Central memory CD4-positive, alpha-beta T cell (primary cell): ENCODE results near the gene CDH26.
"Not testable (repeated sequence)": the region's sequence is repeated elsewhere in the genome, so short reads cannot be mapped to it uniquely, and the experiment has no call there.

Experiments used
- DNase-seq: peaks from one replicate; pipeline ENCODE4 v3.0.0; 2022

CDH26 gene

DNA sequence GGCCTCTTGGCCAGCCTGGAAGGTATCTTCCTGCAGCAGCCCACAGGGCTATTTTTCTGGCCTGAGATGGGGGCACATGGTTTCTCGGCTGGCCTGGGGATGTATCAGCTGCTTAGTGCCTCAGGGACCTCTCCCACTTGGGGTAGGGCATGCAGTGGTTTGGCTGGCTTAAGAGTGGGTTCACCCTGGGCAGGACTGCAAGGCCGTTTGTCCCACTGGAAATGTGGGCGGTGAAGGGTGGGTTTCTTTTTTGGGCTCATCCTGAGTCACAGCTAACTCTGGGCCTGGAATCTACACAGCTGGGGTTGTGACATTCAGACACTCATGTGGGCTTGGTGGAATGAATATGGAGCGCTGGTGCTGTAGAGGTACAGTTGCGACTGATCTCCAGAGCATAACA, 62.0 kb downstream of the CDH26 start:
- DNase-seq, result no peak

DNA sequence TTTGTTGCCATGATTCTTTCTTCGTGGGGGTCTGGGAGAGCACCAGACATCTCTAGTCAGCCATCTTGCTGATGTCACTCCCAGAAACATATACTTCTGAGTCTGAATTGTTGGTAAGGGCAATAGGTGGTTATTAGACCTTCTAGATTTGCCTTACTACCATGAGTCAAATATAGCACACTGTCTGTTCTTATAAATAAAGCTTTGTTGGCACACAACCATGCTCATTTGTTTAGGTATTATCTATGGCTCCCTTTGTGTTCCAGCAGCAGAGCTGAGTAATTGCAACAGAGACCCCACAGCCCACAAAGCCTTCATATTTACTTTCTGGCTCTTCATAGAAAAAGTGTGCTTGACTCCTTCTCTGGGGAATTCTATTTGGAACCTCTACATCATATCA, 62.9 kb downstream of the CDH26 start:
- DNase-seq, result no peak

DNA sequence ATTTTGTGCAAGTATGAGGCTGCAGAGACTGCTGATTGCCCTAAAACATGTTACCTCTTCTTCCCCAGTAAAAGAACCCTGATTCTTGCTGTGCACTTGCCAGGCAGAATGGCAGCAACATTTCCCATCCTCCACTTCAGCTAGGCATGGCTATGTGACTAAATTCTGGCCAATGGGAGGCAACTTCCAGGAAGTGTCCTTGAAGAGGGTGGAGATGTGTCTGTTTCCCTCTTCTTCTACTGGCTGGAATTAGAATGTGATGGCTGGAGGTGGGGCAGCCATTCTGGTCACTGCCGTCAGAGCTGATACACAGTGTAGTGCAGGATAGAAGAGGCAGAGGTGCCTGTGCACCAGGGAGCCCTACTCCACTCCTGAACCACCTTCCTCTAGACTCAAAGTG, 64.6 kb downstream of the CDH26 start:
- no peak for DNase-seq

DNA sequence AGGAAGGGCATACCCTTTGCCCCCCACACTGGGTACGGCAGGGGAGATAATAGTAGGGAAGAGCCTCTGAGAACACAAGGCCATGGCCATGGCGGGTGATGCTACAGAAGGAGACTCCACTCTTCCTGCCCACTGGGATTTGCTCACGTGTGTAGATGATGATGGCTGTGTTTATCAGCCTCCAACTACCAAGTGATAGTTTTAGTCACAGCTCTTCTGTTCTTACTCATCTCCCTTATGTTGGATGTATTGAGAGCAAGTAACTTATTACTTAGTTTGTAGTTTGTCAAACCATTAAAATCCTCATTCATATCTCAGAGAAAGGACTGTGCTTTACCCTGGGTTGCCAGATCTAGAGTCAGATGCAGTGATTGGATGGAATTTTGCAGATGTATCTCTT, 66.0 kb downstream of the CDH26 start:
- no peak for DNase-seq

DNA sequence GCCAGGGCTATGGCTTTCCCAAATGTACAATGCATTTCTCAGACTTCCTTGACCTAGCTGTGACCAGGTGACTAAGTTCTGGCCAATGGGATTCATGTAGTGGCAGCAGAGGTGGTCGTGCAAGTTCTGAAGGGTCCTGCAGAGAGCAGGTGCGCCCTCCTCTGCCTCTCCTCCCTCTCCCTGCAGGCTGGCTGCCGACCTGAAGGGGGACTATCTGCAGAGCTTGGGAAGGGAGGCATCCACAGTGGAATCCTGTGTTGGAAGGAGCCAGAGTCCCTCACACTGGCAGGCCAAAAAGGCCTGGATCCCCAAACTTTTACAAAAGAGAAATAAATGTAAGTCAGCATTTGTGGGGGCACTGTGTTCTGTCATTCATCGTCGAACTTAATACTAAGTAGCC, 66.6 kb downstream of the CDH26 start:
- DNase-seq, result no peak

DNA sequence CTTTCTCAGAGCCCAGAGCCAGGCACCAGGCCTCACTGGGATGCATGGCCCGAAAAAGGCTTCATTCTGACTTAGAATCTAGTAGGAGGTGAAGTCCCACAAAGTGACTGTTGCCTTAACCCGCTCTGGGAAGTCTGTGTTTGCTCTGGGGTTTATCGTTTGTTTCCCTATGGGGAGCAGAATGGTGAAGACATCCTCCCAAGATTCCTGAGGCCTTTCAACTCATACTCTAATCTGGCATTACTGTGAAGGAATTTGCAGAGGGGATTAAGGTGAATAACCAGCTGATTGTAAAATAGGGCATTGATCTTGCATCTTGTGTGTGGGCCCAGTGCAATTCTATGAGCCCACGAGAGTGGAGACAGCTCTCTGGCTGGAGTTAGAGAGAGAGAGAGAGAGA, 67.8 kb downstream of the CDH26 start:
- no peak for DNase-seq

DNA sequence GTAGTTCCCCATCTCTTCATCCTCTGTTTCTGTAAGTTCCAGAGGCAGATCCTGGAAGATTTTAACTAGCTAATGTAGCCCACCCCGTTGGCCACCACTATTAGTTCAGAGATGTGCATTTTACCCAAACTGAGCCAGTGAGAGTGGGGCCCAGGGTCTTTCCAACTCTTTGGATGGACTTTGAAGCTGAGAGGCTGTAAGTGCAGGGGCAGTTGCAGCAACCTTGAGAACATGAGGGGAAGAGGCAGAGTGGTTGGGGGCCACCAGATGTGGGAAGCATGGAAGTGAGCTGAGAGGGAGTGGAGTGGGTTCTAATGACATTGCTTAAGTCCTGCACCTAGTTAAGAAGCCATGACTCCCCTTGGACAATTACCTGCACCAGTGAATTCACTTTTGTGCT, 72.2 kb downstream of the CDH26 start:
- no peak for DNase-seq

DNA sequence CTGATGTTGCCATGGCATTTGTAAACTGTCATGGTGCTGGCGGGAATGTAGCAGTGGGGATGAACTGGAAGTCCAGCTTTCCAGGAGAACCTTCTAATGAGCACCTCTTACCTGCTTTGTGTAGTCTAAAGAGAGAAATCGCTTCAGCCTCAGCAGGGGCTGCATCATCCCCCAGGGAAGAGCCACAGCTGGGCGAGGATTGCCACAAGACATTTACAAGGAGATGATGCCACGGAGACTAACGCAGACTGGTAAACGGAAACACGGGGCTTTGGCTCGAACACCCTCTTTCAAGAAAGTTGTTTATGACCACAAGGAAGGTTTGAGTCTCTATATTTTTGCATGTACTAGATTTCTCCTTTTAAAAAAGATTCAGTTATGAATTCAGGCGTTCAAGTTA, 72.9 kb downstream of the CDH26 start:
- no peak for DNase-seq

DNA sequence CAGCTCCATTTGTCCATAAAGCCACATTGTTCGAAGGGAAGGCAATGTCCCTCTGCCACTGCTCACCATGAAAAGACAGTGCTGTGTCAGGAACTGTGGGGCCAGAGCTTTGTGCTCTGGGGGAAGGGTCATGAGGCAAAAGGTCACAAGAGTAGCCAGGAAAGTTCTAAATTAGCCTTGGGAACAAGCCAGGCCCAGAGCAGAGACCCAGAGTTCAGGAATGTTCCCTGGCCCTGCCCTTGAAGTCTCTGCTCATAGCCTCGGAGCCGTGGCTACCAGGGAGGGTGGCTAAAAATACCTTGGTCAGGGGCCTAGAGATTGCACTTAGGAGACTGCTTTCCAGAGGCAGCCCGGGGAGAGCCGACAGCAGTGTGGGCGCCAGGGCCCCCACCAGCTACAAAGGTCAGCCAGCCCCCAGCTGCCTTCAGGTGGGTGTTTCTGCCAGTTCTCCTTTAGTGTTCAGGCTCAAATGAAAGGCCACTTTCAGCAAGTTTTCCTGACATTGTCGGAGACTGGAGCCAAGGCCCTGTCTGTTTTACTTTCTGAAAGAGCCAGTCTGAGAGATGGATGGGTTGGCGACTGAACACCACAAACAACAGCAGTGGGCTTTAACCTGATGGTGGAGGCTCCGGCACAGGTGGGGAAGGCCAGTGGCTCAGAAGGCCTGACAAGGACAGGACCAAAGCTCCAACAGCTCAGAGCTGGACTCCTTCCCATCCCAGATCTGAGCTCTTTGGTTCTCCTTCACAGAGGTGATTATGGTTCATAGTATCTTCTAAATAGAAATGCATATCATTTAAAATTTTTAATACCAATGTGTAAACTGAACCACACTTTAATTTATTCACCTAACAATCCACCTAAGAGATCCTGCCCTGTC, 76.2 kb downstream of the CDH26 start:
- DNase-seq, result no peak

DNA sequence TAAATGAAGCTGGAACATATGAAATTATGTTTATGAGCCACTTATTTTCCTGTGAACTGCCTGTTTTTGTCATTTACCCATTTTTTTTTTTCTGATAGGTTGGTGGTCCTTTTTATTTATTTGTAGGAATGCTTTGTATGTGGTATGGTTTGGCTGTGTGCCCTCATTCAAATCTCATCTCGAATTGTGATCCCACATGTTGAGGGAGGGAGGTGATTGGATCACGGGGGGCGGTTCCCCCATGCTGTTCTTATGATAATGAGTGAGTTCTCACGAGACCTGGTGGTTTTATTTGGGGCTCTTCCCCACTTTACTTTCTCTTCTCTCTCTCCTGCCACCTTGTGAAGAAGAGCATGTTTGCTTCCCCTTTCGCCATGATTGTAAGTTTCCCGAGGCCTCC, 77.3 kb downstream of the CDH26 start:
- no peak for DNase-seq

DNA sequence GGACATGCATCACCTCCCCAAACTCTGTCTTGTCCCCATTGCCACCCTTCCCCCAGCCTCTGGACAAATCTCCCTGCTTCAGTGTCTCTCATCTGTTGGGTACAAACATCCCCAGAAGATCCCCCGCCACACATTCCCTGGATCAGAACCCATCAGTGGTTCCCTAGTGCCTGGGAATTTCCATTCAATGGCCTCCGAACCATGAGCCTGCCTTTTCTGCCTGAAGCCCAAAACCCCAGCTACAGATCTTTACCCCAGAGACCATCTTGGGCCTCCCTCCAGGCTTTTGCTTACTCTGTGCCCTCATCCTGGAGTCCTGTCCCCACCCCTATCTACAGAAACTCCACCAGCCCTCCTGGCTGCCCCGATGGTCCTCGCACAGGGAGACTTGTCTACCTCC, 78.1 kb downstream of the CDH26 start:
- no peak for DNase-seq

DNA sequence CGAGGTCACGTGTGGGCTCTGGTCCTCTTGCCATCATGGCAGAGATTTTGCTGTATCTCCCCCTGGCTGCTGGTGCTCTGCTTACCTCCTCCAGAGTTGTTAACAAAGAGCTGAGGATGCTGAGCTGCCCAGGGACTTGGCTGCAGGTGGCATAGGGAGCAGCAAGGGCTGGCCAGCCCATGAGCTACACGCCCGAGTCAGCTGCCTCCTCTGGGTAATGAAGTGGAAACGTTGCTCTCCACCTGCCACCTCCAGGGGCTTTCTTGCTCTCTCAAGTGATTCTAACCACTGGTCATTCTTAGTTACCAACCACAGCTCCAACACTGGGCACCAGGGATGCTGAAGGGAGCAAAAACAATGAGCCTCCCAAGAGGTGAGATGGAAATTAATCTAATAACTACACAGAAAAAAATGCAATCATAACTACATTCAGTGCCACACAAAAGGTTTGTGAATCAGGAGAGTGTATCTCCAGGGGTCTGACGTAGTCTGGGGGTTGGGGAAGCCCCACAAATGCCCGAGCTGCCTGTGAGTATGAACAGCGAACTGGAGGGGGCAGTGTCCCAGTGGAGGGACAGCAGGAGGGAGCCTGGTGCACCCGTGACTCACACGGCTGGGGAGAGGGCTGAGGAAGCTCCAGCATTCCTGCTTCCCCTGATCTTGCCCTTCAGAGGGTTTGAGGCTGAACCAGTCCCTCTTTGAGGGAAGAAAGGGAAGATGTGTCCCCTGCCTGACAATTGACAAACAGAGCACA, 78.7 kb downstream of the CDH26 start:
- DNase-seq, result no peak

DNA sequence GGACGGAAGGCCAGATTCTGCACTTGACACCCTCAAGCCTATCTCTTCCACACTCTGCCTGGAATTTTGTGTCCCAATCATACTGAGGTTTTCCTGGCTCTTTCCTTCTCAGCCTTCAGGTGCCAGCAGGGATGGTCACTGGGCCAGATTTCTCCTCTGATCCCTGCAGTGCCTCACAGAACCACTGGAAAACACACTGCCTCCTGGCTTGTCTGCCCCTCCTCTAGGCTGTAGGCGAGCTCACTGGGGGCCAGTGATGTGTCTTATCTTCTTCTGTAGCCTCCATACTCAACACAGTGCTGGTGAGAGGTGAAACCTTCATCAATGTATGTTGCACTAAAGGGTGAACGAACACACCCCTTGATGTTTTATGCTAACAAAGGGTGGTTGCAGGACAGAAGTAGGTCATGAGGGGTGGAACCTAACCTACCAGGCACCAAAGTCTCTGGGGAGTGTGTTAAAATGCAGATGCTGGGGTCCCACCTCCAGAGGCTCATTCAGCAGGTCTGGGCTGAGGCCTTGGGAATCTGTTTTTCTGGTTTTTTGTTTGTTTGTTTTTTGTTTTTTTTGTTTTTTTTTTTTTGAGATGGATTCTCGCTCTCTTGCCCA, 80.3 kb downstream of the CDH26 start:
- DNase-seq, result no peak

DNA sequence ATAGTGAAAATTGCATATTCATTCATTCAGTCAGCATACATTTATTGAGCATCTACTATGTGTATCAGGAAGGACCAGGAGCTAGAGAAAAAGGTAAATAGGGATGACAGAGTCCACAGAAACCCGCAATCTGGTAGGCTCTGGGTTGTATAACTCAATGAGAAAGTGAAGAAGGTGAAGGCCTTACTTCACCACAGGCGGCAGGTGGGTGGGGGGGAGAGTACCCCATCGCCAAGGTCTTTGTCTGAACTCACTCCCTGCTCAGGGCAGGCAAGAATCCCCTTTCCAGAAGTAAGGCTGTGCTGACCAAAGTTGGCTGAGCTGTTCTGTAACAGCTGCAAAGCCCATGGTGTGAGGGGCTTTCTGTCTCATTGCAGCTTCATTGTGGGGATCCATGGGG, 81.3 kb downstream of the CDH26 start:
- DNase-seq, result no peak

DNA sequence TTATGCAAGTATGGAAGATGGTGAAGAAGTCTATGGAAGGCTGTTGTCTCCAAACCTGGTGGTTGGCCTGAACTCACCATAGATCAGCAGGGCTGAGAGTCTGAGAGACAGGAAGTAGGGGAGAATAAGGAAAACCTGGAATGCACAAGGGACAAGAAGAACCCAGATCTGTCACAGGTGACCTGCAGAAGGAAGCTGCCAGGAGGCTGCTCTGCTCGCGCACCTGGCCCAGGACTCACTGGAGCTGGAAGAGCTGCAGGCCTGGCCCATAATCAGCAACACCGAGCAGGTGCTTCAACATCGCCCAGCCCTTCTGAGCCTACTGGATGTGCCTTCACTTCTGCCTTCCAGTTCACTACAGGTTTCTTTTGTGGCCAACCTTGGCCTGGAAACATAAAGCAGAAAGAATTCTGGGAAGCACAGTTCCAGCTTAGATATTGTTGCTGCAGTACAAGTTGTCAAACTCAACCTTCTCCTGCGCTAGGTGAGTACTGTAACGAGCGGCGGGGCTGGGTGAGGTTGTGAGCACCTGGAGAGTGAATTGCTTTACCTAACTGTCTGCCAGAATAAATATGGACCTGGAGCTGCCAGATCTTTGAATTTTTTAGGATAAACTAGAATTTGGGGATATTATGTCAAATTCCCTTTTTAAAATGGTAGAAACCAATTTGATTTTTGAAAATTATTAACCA, 82.4 kb downstream of the CDH26 start:
- DNase-seq, result no peak

DNA sequence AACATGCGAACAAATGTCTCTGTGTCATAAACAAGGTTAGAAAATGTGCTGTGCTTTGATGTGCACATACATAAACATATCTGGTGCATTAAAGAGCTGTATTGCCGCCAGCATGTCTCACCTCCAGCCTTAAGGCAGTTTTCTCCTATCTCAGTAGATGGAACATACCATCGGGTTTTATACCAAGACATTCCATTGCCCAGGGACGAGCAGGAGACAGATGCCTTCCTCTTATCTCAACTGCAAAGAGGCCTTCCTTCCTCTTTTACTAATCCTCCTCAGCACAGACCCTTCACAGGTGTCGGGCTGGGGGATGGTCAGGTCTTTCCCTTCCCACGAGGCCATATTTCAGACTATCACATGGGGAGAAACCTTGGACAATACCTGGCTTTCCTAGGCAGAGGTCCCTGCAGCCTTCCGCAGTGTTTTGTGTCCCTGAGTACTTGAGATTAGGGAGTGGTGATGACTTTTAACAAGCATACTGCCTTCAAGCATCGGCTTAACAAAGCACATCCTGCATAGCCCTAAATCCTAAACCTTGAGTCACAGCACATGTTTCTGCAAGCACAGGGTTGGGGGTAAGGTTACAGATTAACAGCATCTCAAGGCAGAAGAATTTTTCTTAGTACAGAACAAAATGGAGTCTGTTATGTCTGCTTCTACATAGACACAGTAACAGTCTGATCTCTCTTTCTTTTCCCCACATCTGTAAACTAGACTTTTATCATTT, 83.4 kb downstream of the CDH26 start:
- not testable (repeated sequence) for DNase-seq

DNA sequence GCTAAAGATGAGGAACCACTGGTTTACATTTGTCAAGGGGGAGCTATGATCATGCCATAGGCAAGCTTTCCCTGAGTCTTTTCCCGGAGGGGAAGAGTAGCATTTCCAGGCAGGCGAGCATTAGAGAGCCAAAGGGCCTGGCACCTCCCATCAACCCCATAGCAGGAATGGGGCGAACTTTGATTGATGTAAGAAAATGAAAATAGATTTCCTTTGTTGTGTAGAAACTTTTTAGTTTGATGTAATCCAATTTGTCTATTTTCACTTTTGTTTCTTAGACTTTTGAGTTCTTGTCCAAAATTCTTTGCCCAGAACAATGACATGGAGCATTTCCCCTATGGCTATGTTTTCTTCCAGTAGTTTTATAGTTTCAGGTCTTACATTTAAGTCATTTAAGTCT, 85.2 kb downstream of the CDH26 start:
- no peak for DNase-seq

DNA sequence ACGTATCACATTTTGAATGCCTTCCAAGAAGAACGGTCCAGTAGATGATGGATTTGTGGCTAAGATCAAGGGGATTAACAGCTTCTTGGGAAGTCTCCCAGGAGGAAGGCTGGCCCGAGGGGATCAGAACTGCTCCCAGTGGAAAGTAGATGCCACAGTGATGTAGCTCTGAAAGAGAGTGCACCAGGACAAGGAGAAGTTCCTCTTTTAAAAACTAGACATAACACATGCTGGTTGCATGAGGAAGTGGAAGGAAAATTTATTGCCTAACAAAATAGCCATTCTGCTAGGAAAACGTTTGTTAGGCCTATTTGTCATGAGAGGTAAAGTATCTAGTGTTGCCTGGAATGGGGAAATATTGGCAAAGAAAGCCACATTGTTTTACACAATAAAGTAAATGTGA, 87.8 kb downstream of the CDH26 start:
- DNase-seq, result no peak

DNA sequence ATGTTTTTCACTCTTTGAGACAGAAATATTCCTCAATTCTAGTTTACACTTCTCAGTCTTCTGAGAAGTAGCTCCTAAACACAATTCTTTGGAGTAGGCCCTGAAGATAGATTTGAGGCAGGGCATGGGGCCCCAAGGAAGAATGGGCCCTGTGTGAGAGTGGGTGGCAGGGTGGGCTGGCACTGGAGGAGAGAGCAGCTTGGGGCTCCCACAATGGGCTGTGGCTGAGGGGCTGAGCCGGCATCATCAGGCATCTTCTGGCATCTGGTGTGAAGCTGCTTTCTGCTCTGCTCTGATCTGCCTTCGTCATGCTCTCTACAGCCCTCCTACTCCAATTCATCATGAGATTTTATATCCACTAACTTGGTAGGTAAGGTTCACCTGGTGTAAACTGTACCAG, 88.2 kb downstream of the CDH26 start:
- DNase-seq, result no peak

DNA sequence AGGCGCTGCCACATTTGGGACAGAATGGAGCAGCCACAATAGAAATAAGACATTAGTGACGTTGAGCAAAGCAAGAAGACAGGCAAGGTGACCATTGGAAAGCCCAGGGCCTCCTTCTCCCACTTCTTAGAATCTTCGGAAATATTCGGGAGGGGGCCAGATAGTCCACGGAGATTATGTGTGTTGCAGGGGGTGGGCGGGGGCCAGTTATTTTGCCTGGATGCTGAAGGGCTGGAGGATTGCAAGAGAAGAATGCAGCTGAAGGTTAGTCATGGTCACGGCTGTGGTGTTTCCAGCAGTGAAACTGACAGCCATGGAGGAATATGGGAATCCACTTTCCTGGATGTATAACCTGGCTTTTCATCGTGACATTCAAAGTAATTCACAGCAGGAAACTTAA, 88.6 kb downstream of the CDH26 start:
- no peak for DNase-seq

DNA sequence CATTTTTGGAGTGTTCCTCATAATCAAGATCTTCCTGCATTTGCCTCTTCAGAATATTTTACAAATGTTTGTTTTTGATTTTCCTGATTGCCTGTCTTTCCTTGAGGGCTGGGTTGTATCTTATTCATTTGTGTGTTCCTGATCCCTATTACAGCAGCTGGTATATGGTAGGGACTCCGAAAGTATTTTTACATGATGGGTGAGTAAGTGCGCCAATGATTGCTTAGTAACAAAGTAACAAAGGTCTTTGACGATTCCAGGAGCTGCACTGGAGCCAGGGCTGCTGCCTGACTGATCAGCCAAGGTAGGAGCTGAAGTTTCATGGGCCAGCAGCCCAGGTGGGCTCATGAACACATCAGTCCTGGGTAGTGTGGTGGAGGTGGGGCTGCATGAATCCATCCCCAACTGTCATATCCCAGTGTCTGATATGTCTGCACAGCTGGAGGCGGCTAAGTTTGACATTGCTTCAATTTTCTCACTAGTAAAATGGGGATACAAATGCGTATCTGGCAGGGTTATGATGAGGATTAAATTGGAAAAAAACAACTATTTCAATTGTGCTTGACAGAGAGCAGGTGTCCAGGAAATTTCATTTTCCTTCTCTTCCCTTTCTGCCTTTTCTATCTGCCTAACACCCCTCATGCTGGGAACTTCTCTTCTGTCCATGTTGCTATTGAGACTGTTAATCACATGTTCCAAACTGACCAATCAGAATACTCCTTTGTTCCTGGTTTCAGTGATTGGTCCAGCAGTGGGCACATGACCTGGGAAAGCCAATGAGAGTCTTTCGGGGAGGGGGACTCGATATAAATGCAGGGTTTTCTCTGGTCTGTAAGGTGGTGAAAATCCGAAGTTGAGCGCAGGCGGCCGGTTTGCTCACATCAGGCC, 90.7 kb downstream of the CDH26 start:
- DNase-seq, result no peak

DNA sequence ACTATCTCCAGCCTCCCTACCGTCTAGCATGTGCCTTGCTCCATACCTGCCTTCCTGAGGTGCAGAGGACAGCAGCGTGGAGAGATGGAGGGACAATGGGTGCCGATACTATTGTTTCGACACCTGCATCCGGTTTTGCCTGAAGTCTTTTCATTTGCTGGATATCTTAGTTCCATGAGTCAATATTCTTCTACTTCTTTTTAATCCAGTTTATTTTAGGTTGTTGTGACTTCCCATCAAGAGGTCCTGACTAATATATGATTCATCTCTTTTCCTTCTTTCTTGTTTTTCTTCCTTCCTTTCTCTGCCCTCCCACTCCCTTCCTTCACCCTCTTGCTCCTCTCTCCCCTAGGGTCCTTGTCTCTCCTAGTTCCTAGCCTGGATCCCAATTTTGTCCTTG, 91.4 kb downstream of the CDH26 start:
- DNase-seq, result no peak
